GM12865 (cell line): ENCODE measurements around the gene ACTR3.
A peak's percentile ranks its signal among the peaks of the same experiment; 100 is the strongest.

Experiments
- DNase-seq: peaks from one replicate; pipeline ENCODE4 v3.0.0; 2010; ENCODE audit warnings: low read depth
- H3K4me3 ChIP-seq: 2 replicates; pipeline ENCODE4 v1.5.1; 2011; ENCODE audit warnings: mild to moderate bottlenecking, low read depth, low read length, control low read depth
- TF ChIP-seq, protein P1 (sequence below): IDR thresholded peaks from 2 replicates; pipeline ENCODE4 v1.5.1; 2011; ENCODE audit warnings: low read length, control low read depth, low read depth, inconsistent platforms; ENCODE audit not compliant: insufficient read depth; ENCODE audit errors: missing control alignments

ACTR3 gene

GRCh38 chr2:113965228-113965627 is 75.3 kb downstream of the ACTR3 start:
- H3K4me3 ChIP-seq = no peak overlapping the region
- TF ChIP-seq, protein P1, sequence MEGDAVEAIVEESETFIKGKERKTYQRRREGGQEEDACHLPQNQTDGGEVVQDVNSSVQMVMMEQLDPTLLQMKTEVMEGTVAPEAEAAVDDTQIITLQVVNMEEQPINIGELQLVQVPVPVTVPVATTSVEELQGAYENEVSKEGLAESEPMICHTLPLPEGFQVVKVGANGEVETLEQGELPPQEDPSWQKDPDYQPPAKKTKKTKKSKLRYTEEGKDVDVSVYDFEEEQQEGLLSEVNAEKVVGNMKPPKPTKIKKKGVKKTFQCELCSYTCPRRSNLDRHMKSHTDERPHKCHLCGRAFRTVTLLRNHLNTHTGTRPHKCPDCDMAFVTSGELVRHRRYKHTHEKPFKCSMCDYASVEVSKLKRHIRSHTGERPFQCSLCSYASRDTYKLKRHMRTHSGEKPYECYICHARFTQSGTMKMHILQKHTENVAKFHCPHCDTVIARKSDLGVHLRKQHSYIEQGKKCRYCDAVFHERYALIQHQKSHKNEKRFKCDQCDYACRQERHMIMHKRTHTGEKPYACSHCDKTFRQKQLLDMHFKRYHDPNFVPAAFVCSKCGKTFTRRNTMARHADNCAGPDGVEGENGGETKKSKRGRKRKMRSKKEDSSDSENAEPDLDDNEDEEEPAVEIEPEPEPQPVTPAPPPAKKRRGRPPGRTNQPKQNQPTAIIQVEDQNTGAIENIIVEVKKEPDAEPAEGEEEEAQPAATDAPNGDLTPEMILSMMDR = no peak
- no peak for DNase-seq

GRCh38 chr2:113965644-113966043 is 75.8 kb downstream of the ACTR3 start:
- DNase-seq = peak; percentile 74
- TF ChIP-seq, protein P1 = peak; percentile 56
- H3K4me3 ChIP-seq = no peak overlapping the region

GRCh38 chr2:113966171-113966570 is 76.3 kb downstream of the ACTR3 start:
- TF ChIP-seq, protein P1 = no peak
- no peak for DNase-seq
- H3K4me3 ChIP-seq = no peak overlapping the region

- DNase-seq = no peak
- TF ChIP-seq, protein P1 = no peak
- H3K4me3 ChIP-seq = no peak overlapping the region
Observed at GRCh38 chr2:113966832-113967231, 76.9 kb downstream of the ACTR3 start.

- no peak overlapping the region for H3K4me3 ChIP-seq
- DNase-seq = no peak
- TF ChIP-seq, protein P1 = no peak
Observed at GRCh38 chr2:113967272-113967671, 77.4 kb downstream of the ACTR3 start.

- TF ChIP-seq, protein P1 = no peak
- no peak for DNase-seq
- H3K4me3 ChIP-seq = no peak overlapping the region
Observed at GRCh38 chr2:113972766-113973165, 82.9 kb downstream of the ACTR3 start.

DNA sequence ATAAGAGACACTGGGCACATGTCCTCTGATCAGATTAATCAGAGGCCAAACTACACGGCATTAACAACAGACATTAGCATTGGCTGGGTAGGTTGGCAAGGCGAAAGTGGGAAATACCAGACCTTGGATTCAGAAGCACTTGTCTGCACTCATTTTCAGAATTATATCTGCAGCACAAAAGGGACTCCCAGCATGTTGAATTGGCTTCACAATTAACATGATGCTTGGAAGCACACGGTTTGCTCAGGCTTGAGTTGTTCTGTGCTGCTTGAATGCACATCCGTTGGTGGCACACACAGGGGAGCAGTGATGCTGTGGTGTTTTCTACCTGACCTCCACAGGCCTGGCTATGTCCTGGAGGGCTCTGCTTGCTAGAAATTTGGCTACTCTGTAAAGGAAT is 83.9 kb downstream of the ACTR3 start:
- TF ChIP-seq, protein P1 = no peak
- DNase-seq = no peak
- H3K4me3 ChIP-seq = no peak overlapping the region
